ENCODE measurements around the gene ITGAV.

Gene ITGAV

DNA sequence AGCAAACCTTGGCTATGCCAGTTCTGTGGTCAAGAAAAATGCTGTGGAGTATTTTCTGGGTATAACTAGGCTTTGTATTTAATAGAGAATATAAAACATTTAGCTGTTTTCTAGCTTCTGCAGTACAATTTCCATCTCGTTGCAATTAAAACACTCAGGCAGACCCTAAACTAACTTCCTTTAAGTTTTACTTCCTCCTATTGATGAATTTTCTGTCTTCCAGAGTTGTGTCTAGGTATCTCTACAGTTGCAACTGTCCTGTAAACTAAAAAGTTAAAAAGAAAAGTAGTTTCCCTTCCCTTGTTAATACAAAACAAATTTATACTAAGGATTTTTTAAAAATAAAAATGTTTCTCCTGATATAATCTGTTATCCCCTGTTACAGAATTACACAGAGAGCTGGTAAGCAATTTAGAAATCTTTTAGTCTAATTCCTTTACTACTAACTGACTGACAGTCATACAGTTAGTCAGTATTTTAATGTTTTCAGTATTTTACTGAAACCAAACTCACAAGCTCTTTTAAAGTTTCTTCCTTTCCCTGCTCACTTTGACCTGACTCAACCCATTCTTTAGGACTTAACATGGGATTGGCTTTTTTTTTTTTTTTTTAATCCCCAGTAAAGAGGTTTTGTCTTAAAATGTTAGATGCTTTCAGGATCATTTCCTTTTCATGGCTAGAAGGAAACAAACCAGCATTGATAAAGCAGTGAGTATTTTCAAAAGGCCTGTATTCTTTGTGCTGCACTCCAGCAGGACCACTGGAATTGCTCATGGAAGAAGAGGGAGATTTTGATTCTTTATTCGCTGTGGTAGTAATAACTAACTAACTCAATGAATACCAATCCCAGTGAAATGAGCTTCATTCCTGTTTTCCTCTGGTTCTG is 22.9 kb downstream of the ITGAV start:
- DNase-seq (ENCODE audit: low read depth, low spot score) = no peak
- TF ChIP-seq, protein P1, sequence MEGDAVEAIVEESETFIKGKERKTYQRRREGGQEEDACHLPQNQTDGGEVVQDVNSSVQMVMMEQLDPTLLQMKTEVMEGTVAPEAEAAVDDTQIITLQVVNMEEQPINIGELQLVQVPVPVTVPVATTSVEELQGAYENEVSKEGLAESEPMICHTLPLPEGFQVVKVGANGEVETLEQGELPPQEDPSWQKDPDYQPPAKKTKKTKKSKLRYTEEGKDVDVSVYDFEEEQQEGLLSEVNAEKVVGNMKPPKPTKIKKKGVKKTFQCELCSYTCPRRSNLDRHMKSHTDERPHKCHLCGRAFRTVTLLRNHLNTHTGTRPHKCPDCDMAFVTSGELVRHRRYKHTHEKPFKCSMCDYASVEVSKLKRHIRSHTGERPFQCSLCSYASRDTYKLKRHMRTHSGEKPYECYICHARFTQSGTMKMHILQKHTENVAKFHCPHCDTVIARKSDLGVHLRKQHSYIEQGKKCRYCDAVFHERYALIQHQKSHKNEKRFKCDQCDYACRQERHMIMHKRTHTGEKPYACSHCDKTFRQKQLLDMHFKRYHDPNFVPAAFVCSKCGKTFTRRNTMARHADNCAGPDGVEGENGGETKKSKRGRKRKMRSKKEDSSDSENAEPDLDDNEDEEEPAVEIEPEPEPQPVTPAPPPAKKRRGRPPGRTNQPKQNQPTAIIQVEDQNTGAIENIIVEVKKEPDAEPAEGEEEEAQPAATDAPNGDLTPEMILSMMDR (IDR thresholded peaks at IDR 0.05; ENCODE audit: insufficient read depth, low read length, missing control alignments) = no peak
- POLR2A ChIA-PET = no interaction called here
- CTCF ChIA-PET = interaction anchor here (2.5 to 3.1 kb wide), 2 partner anchors 29 to 109 kb away, joined by 8 to 11 read pairs; no protein-coding TSS in a partner anchor
- H3K4me3 ChIP-seq (ENCODE audit: low read depth, low read length) = no peak overlapping the region

DNA sequence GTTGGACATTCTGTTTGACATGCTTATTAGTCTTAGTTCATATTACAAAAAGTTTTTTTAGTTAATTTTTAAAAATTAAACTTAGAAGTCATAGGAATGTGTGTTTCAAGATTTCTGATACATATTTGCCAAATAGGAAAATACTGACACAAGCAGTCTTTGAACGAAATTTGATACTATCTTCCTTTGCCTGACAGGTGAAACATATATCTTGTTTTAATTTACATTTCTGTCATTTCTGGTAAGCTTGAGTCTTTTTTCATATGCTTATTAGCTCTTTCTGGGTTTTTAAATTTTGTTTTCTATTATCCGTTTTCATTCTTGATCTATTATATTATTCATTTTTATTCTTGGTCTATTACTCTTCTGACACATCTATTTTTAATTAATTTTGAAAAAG is 24.5 kb downstream of the ITGAV start:
- H3K4me3 ChIP-seq (ENCODE audit: low read depth, low read length) = no peak overlapping the region
- TF ChIP-seq, protein P1 (IDR thresholded peaks at IDR 0.05; ENCODE audit: insufficient read depth, low read length, missing control alignments) = no peak
- no peak for DNase-seq (ENCODE audit: low read depth, low spot score)
- CTCF ChIA-PET = interaction anchor here (1.5 kb wide), 1 partner anchor 98 kb away, joined by 4 read pairs; no protein-coding TSS in a partner anchor
- POLR2A ChIA-PET = no interaction called here

DNA sequence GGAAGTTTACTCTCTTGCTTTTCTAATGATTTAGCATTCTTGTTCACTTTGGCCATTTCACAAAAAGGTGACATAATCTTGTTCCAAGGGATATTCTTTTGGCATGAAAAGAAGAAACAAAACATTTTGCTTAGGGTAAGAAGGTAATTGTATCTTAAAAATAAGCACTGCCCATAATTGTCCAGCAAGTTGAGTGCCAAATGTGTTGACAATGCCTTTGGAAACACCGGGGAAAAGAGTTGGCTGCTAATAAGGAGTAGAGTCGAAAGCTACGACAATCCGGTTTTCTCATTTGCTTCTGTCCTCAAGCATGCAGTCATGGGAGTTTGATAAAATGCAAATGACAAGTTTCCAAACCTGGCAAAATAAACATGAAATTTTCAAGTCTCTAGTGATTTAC is 27.3 kb downstream of the ITGAV start:
- ChIA-PET POLR2A (no interaction called here), CTCF (interaction anchor here (1.2 kb wide), 1 partner anchor 113 kb away, joined by 3 read pairs; no protein-coding TSS in a partner anchor)
- no peak overlapping the region for H3K4me3 ChIP-seq (ENCODE audit: low read depth, low read length)
- TF ChIP-seq, protein P1 (IDR thresholded peaks at IDR 0.05; ENCODE audit: insufficient read depth, low read length, missing control alignments) = no peak
- DNase-seq (ENCODE audit: low read depth, low spot score) = no peak

DNA sequence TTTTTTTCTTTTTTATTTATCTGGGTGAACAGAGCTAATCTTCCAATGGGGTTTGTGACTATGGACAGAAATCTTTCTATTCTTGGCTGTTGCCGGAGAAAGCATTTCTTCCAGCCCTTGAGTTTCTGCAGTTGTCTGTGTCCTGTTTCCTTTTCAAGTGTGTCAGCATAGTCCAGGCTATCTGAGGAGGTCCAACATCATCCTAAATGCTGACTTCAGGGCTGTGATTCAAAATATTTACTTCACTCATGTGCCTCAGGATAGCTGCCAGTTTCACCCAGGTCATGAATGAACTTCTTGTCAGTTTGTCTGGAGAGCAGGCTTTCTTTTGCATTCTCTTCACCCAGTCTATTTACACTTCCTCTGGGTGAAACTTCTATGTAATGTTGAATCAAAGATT is 27.9 kb downstream of the ITGAV start:
- no peak overlapping the region for H3K4me3 ChIP-seq (ENCODE audit: low read depth, low read length)
- no peak for DNase-seq (ENCODE audit: low read depth, low spot score)
- TF ChIP-seq, protein P1 (IDR thresholded peaks at IDR 0.05; ENCODE audit: insufficient read depth, low read length, missing control alignments) = no peak
- CTCF ChIA-PET = interaction anchor here (1.2 to 2.2 kb wide), 3 partner anchors 10 to 114 kb away, joined by 3 to 9 read pairs (median 3); no protein-coding TSS in a partner anchor
- POLR2A ChIA-PET = no interaction called here

DNA sequence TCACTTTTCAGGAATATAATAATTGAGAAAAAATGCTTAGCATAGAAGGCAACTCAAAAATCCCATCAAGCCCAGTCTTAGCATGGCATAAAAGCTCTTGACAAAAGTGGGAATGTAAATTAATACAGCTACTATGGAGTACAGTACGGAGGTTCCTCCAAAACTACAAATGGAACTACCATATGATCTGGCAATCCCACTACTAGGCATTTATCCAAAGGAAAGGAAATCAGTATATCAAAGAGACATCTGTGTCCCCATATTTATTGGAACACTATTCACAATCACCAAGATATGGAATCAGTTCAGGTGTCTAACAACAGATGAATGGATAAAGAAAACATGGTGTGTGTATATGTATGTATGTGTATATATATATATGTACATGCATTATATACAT is 28.8 kb downstream of the ITGAV start:
- POLR2A ChIA-PET = no interaction called here
- CTCF ChIA-PET = interaction anchor here (1.3 to 2.2 kb wide), 2 partner anchors 9 to 23 kb away, joined by 3 to 9 read pairs; no protein-coding TSS in a partner anchor
- no peak for DNase-seq (ENCODE audit: low read depth, low spot score)
- no peak overlapping the region for H3K4me3 ChIP-seq (ENCODE audit: low read depth, low read length)
- TF ChIP-seq, protein P1 (IDR thresholded peaks at IDR 0.05; ENCODE audit: insufficient read depth, low read length, missing control alignments) = no peak

DNA sequence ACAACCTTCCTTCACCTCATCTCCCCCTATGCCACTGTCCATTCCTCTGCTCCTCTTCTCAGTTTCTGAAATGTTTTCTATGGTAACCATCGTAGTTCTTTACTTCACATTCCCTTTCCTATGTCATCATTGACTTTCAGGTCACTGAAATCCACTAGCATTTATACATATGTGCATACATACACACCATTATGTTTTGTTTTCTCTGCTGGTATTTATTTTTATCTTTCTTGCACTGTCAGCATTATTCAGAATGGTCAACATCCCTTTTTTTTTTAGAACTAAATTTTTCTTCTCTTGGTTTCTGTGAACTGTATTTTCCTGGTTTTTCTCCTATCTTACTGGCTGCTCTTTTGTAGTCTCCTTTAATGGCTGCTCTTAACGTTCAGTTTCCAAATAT is 33.2 kb downstream of the ITGAV start:
- ChIA-PET POLR2A (no interaction called here), CTCF (interaction anchor here (1.4 kb wide), 1 partner anchor 19 kb away, joined by 3 read pairs; no protein-coding TSS in a partner anchor)
- TF ChIP-seq, protein P1 (IDR thresholded peaks at IDR 0.05; ENCODE audit: insufficient read depth, low read length, missing control alignments) = no peak
- DNase-seq (ENCODE audit: low read depth, low spot score) = no peak
- no peak overlapping the region for H3K4me3 ChIP-seq (ENCODE audit: low read depth, low read length)
